ENCODE results near the gene AGGF1. TPM values are rescaled to one million over a fixed set of nuclear protein-coding genes. Genes with fewer than 3 reads are reported as not detected.

AGGF1 gene, protein sequence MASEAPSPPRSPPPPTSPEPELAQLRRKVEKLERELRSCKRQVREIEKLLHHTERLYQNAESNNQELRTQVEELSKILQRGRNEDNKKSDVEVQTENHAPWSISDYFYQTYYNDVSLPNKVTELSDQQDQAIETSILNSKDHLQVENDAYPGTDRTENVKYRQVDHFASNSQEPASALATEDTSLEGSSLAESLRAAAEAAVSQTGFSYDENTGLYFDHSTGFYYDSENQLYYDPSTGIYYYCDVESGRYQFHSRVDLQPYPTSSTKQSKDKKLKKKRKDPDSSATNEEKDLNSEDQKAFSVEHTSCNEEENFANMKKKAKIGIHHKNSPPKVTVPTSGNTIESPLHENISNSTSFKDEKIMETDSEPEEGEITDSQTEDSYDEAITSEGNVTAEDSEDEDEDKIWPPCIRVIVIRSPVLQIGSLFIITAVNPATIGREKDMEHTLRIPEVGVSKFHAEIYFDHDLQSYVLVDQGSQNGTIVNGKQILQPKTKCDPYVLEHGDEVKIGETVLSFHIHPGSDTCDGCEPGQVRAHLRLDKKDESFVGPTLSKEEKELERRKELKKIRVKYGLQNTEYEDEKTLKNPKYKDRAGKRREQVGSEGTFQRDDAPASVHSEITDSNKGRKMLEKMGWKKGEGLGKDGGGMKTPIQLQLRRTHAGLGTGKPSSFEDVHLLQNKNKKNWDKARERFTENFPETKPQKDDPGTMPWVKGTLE
- total RNA-seq (2022; extraction: Qiagen RNA extraction; ENCODE audit: low read depth), result 12.7 to 16.1 TPM (median 14.3 TPM) in 5 replicates

GRCh38 chr5:77030097-77031071 lies at the start of gene AGGF1:
TSS of gene AGGF1 (plus strand) at chr5:77030404. CDS start at chr5:77030767, 363 bp downstream.

DNA sequence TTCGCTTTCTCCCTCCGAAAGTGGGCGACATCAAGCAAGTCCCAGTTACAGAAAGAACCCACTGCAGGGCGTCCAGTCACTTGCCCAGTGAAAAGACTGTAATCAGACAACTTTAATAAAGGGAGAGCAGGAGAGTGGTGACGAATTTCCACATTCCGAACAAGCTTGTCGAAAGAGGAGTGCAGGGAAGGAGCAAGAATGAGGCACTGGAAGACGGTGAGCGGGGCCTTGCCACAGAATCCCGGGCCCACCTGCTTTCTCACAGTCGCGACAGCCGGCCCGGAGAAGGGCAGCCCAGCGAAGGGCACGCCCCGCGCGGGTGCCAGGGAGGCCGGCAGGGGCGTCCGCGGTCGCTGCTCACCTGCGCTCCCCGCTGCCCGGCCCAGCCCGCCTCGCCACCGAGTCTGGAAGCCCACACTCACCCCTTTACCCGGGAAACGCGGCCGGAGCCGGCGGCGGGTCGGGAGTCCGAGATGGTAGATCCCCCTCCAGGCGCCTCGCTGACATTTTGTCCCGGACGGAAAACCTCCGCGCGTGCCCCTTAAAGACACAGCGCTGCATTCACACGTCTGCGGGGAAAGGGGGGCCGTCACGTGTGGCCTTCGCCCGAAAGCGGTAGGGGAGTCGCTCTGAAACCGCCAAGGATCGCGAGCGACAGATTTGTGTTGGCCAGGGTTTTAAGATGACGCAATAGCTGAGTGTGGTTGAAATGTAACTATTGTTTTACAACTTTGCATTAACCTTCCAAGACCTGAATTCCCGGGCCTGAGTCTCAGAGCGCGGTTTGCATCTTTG lies 56.7 kb downstream of the AGGF1 start, which contains the start of gene ZBED3:
Gene ZBED3 (minus strand): TSS at position 597 of the 795 bp plus-strand sequence. CDS start 9,407 bp downstream, outside the sequence.

Other genes with a start within 250 kb of the AGGF1 start
- 238 to 332 TPM (median 276 TPM) in 5 replicates for gene F2RL1, start 211.4 kb upstream of the AGGF1 start, total RNA-seq (2022; extraction: Qiagen RNA extraction; ENCODE audit: low read depth)
- not detected in 5 replicates for gene S100Z, start 180.4 kb upstream of the AGGF1 start, total RNA-seq (2022; extraction: Qiagen RNA extraction; ENCODE audit: low read depth)
- 0.06 to 0.33 TPM (median 0.21 TPM) in 5 replicates for gene CRHBP, start 77.4 kb upstream of the AGGF1 start, total RNA-seq (2022; extraction: Qiagen RNA extraction; ENCODE audit: low read depth)
- gene ZBED3, start 56.9 kb downstream of the AGGF1 start, total RNA-seq (2022; extraction: Qiagen RNA extraction; ENCODE audit: low read depth), result 2.5 to 3.4 TPM (median 3.4 TPM) in 5 replicates
- 0.82 to 1.7 TPM (median 1.6 TPM) in 5 replicates for gene PDE8B, start 180.3 kb downstream of the AGGF1 start, total RNA-seq (2022; extraction: Qiagen RNA extraction; ENCODE audit: low read depth)